NB4 (cell line): ENCODE data around the gene PRRG4.

Experiments
- MYC ChIP-seq: IDR thresholded peaks from 2 replicates; pipeline ENCODE4 v1.6.1; 2011; ENCODE audit warnings: low read depth, low read length
- POLR2A ChIP-seq: IDR thresholded peaks from 2 replicates; pipeline ENCODE4 v1.6.1; 2011; ENCODE audit warnings: mild to moderate bottlenecking; ENCODE audit not compliant: insufficient read length; ENCODE audit errors: extremely low read depth
- TF ChIP-seq, protein P1 (sequence below): IDR thresholded peaks from one replicate; pipeline ENCODE4 v1.5.1; 2012; ENCODE audit warnings: low read depth, low read length
- TF ChIP-seq, protein P2 (sequence below): IDR thresholded peaks from 2 replicates; pipeline ENCODE4 v1.6.1; 2011; ENCODE audit warnings: low read depth, low read length

DNA sequence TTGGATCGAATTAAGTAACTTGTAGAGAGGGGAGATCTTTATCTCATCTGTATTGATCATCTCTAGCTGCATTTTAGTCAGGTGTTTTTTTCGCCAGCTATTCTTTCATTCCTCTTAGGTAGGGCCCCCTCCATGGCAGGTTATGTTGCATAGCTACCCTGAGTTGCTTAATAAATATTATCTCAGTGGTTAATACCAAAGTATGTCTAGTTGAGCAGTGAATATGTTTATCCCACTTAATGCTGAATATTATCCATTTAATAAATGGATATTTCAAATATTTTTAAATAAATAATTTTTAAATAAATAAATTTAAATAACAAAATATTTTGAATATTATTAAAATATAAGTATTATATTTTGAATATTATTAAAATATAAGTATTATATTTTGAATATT is 9.6 kb downstream of the PRRG4 start:
- TF ChIP-seq, protein P1, sequence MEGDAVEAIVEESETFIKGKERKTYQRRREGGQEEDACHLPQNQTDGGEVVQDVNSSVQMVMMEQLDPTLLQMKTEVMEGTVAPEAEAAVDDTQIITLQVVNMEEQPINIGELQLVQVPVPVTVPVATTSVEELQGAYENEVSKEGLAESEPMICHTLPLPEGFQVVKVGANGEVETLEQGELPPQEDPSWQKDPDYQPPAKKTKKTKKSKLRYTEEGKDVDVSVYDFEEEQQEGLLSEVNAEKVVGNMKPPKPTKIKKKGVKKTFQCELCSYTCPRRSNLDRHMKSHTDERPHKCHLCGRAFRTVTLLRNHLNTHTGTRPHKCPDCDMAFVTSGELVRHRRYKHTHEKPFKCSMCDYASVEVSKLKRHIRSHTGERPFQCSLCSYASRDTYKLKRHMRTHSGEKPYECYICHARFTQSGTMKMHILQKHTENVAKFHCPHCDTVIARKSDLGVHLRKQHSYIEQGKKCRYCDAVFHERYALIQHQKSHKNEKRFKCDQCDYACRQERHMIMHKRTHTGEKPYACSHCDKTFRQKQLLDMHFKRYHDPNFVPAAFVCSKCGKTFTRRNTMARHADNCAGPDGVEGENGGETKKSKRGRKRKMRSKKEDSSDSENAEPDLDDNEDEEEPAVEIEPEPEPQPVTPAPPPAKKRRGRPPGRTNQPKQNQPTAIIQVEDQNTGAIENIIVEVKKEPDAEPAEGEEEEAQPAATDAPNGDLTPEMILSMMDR, result no peak
- no peak for TF ChIP-seq POLR2A
- TF ChIP-seq, protein P2, sequence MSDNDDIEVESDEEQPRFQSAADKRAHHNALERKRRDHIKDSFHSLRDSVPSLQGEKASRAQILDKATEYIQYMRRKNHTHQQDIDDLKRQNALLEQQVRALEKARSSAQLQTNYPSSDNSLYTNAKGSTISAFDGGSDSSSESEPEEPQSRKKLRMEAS, result no peak
- no peak for TF ChIP-seq MYC
